ENCODE results near the gene AP1G2. TPM values are rescaled to one million over a fixed set of nuclear protein-coding genes. Genes with fewer than 3 reads are reported as not detected.
A peak's percentile ranks its signal among the peaks of the same experiment; 100 is the strongest.
"Not testable (repeated sequence)": the region's sequence is repeated elsewhere in the genome, so short reads cannot be mapped to it uniquely, and the experiment has no call there.

Gene AP1G2
- polyA plus RNA-seq, 4 donors, result 56.1 to 130 (median 87.6) TPM

DNA sequence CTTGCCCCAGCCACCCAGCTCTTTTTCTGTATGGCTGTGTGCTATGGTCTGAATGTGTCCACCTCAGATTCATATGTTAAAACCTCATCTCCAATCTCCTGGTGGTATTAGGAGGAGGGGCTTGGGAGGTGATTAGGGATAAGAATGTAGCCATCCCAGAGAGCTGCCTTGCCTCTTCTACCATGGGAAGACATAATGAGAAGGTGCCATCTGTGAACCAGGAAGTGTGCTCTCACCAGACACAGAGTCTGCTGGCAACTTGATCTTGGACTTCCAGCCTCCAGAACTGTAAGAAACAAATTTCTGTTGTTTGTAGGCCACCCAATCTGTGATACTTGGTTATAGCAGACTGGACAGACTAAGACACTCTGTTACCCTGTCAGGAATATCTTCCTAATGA lies 33.8 kb upstream of the AP1G2 start:
- no peak for DNase-seq (ENCODE audit: low read depth in 4 of 4, low spot score in 2 of 4)

- DNase-seq (ENCODE audit: low read depth in 4 of 4, low spot score in 2 of 4), result no peak
Observed at GRCh38 chr14:23600806-23601205, 33.2 kb upstream of the AP1G2 start.

- DNase-seq (ENCODE audit: low read depth in 4 of 4, low spot score in 2 of 4), result no peak
Observed at GRCh38 chr14:23600322-23600707, 32.7 kb upstream of the AP1G2 start.

DNA sequence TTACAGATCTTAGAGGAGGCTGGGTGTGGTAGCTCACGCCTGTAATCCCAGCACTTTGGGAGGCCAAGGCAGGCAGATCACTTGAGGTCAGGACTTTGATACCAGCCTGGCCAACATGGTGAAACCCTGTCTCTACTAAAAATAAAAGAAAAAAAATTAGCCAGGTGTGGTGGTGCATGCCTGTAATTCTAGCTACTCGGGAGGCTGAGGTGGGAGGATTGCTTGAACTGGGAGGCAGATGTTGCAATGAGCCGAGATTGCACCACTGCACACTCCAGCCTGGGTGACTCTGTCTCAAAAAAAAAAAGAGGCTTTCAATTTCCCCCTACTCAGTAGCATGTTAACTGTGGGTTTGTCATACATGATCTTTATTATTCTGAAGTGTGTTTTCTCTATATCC lies 26.6 kb upstream of the AP1G2 start:
- DNase-seq (ENCODE audit: low read depth in 4 of 4, low spot score in 2 of 4), result not testable (repeated sequence)

- no peak for DNase-seq (ENCODE audit: low read depth in 4 of 4, low spot score in 2 of 4)
Observed at GRCh38 chr14:23590198-23590597, 22.6 kb upstream of the AP1G2 start.

DNA sequence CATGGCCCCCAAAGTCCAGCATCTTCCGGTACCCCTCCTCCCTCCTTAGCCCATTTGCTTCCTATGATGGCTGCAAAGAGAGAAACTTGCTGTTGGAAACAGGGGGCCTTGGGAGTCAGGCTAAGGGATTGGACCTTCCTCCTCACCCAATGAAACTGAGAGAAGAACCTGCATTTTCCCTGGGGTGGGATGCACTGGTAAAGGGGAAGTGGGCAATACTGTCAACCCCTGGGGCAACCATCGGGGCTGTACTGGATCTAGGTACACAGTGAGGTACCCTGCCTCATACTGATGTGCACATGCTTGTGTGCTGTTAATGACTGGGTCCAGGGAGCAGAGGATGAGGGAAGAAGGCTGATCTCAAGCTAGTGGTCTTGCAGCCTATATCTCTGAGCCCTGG lies 22.0 kb upstream of the AP1G2 start:
- no peak for DNase-seq (ENCODE audit: low read depth in 4 of 4, low spot score in 2 of 4)

- peak in 3 of 4 donors; percentile 71 to 84 (median 77) for DNase-seq (ENCODE audit: low read depth in 4 of 4, low spot score in 2 of 4)
Observed at GRCh38 chr14:23588884-23589598, 21.4 kb upstream of the AP1G2 start.

- DNase-seq (ENCODE audit: low read depth in 4 of 4, low spot score in 2 of 4), result not testable (repeated sequence)
Observed at GRCh38 chr14:23584527-23585203, 17.1 kb upstream of the AP1G2 start.

- DNase-seq (ENCODE audit: low read depth in 4 of 4, low spot score in 2 of 4), result not testable (repeated sequence)
Observed at GRCh38 chr14:23583761-23584526, 16.4 kb upstream of the AP1G2 start.

GRCh38 chr14:23582906-23583760 lies 15.5 kb upstream of the AP1G2 start:
- DNase-seq (ENCODE audit: low read depth in 4 of 4, low spot score in 2 of 4), result no peak

GRCh38 chr14:23580948-23581281 lies 13.3 kb upstream of the AP1G2 start:
- DNase-seq (ENCODE audit: low read depth in 4 of 4, low spot score in 2 of 4), result no peak

DNA sequence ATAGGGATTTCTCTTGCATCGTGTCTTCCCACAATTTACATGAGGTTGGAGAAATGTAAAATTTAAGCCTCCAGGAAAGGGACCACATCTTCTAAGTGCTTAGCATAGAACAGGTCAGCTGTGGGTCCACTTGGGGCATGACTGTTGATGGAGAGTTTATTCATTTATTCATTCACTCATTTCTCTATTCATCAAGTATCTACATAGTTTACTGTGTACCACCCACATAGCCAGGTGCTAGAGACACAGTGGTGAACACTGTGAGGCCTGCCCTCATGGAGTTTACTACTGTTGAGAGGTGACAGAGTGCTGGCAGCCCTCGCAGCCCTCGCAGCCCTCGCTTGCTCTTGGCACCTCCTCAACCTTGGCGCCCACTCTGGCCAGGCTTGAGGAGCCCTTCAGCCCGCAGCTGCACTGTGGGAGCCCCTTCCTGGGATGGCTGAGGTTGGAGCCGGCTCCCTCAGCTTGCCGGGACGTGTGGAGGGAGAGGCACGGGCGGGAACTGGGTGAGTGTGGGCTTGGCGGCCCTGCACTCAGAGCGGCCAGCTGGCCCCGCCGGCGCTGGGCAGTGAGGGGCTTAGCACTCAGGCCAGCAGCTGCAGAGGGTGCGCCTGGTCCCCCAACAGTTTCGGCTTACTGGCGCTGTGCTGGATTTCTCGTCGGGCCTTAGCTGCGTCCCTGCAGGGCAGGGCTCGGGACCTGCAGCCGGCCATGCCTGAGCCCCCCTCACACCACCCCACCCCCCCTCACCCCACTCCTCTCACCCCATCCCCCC lies 12.7 kb upstream of the AP1G2 start:
- no peak for DNase-seq (ENCODE audit: low read depth in 4 of 4, low spot score in 2 of 4)

DNA sequence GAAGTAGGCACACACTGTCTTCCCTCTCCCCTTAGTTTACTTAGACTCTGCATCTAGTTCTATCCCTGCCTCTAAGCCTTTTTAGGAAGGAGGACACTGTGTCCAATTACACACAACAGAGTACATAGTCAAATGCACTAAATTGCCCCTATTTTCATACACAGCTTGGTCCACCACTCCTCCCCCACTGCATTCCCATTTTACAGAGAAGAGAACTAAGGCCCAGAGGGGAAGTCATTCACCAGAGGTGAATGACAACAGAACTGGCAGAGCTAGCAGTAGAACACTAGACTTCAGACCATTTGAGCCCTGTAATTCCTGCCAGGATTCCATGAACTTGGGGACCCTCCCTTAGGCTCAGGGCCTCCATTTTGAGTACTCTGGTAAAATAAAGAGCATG lies 12.1 kb upstream of the AP1G2 start:
- no peak for DNase-seq (ENCODE audit: low read depth in 4 of 4, low spot score in 2 of 4)

DNA sequence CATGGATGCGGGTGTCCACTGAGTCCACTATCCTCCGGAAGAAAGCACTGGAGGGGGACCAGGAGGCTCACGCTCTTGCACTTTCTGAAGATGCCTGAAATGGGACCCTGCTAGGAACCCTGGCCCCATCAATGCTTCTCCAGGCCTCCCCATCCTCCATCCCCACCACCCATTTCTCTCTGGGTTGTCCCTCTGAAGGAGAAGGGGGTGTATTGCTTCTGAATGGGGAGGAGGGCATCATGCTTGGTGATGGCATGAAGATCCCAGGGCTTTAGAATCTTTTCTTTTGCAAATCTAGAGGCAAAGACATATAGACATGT lies 11.7 kb upstream of the AP1G2 start:
- DNase-seq (ENCODE audit: low read depth in 4 of 4, low spot score in 2 of 4), result no peak

DNA sequence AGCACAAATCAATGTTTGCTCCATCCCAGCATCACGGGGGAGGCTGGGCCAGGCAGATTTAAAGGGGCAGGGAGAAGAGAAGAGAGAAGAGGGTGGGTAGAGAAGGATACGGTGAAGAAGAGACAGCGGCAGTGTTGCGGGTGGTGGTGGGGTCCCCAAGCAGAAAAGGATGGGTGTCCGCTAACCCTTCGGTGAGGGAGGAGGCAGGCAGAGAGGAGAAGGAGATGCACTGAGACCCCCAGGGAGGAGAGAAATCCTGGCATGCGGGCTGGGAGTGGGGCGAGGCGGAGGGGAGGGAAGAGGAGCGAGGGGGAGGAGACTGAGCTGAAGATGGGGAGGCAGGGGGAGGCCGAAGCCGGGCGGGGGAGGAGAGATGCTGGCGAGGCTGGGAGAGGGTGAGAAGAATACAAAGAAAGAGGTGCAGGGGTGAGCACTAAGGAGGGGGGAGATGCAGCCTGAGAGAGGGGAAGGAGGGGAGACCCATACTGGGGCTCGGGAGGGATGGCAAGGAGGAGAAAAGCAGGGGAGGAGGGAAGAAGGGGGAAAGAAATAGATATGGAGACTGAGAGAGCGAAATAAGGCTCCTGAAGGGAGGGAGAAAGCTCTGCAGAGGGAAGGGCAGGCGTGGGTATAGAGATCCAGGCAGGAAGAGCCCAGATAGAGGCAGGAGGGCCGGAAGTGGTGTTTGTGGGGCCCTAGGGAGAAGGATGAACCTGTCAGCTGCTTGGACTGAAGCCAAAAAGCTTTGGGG lies 11.1 kb upstream of the AP1G2 start, which contains the start of gene JPH4:
Gene JPH4 (minus strand): TSS at position 231 of the 751 bp plus-strand sequence. CDS start 1,337 bp downstream, outside the sequence.
- DNase-seq (ENCODE audit: low read depth in 4 of 4, low spot score in 2 of 4), result no peak

DNA sequence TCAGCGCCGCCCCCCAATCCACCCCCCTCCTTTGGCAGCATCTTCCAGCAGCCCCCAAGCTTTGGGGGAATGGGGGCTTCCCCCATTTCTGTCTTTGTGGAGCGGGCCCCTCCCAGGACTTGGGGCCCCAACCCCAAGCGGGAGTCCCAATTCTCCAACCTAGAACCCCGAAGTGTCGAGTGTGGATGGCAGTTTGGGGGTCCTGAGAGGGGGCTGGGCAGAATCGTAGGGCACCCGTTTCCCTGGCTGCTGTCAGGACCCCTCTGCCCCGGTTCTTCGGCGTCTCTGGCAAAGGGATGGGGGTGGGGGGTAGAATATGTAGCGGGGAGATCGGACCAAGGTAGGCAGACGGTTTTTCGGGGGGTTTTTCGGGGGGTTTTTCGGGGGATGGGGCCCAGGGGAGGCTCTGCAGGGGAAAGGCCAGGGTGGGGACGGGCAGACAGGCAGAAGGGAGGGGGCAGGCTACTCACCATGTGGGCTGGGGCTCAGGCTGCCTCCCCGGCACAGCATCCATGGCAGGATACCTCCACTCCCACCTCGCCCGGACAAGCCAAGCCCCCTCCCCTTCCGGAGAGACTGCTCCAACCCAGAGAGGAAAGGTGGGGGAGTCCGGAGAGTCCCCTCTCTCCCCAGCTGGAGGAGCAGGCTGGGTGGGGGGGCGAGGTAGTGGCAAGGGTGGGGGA lies 10.3 kb upstream of the AP1G2 start:
- no peak for DNase-seq (ENCODE audit: low read depth in 4 of 4, low spot score in 2 of 4)

- DNase-seq (ENCODE audit: low read depth in 4 of 4, low spot score in 2 of 4), result no peak
Observed at GRCh38 chr14:23577004-23577681, 9.6 kb upstream of the AP1G2 start.

DNA sequence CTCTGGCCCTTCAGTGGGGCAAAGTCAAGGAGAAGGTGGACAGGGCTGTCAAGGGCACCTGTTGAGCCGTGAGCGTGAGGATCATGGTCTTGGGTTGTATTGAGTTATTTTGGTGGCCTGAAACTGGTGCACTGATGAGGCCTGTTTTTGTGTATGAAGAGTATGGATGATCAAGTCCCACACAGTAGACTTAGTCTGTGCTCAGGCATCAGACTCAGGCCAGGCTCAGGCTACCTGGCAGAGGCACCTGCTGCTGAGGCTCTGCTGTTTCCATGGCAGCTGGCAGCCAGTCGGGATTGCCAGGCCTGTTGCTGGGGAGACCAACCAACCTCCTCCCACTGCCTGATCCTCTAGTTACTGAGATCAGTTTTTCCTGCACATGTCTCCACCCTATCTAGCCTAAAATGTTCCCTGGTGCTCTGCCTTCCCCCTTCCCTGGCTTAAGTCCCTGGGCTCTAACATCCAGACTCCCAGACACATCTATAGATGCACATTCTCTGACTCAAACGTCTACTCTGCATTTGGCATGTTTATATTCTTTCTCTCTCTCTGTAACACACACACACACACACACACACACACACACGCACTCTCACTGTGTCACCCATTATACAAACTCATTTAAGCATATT lies 5.9 kb upstream of the AP1G2 start:
- no peak for DNase-seq (ENCODE audit: low read depth in 4 of 4, low spot score in 2 of 4)

Data from left renal cortex interstitium (tissue), 4 donors.